ENCODE measurements around the gene KISS1. TPM values are rescaled to one million over a fixed set of nuclear protein-coding genes. Genes with fewer than 3 reads are reported as not detected.

Gene KISS1
- total RNA-seq, 2 experiments from 2014 or later: not detected

DNA sequence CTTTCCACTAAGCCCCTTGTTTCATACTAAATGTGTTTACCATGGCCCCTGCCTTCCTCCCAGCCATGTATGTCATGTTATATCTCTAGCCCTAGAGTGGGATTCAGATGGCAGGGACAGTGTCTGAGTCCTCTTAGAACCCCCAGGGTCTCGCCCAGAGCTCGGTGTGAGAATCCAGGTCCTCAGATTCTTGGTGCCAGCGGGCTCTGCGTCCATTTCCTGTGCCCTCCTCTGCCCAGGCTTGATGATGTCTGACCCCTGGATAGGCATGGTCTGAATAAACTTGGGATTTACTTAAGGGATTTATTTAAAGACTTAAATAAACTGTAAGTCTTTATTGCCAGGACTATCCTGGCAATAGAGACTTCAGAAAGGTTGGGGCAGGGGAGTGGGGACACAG is 6.2 kb upstream of the KISS1 start:
- Histone ChIP-seq H3K27ac (ENCODE audit: low read depth, low read length, poor library complexity, severe bottlenecking) (no peak overlapping the region), H2AFZ (ENCODE audit: low read length) (no peak overlapping the region), H3K4me2 (ENCODE audit: low read length) (no peak overlapping the region), H3K9me2 (ENCODE audit: insufficient read depth, low read length) (no peaks in the 10 kb centered on the region), H3K9me3 (ENCODE audit: low read length) (no peaks in the 10 kb centered on the region), H3K36me3 (ENCODE audit: insufficient read depth, low read length) (no peaks in the 10 kb centered on the region), H3K4me3 (ENCODE audit: low read depth, low read length, poor library complexity, severe bottlenecking) (no peak overlapping the region), H3K4me1 (ENCODE audit: insufficient read depth, low read length, poor library complexity, severe bottlenecking) (no peaks in the 10 kb centered on the region), H3K79me2 (ENCODE audit: insufficient read depth, low read depth, low read length) (no peaks in the 10 kb centered on the region), H4K20me1 (ENCODE audit: insufficient read depth, low read length) (no peaks in the 10 kb centered on the region)
- intact Hi-C loops (cut with micrococcal nuclease; ENCODE audit: unreplicated experiment): no loop called here
- CTCF ChIA-PET (ENCODE audit: unreplicated experiment): no interaction called here
- BruUV-seq (replicated peaks): no TSS peak
- no peak for DNase-seq (ENCODE audit: low spot score)
- POLR2A ChIA-PET: no interaction called here
- TF ChIP-seq EZH2phosphoT487 (IDR thresholded peaks at IDR 0.05; ENCODE audit: borderline replicate concordance, low read depth, low read length): no peak
- TF ChIP-seq, protein P1, sequence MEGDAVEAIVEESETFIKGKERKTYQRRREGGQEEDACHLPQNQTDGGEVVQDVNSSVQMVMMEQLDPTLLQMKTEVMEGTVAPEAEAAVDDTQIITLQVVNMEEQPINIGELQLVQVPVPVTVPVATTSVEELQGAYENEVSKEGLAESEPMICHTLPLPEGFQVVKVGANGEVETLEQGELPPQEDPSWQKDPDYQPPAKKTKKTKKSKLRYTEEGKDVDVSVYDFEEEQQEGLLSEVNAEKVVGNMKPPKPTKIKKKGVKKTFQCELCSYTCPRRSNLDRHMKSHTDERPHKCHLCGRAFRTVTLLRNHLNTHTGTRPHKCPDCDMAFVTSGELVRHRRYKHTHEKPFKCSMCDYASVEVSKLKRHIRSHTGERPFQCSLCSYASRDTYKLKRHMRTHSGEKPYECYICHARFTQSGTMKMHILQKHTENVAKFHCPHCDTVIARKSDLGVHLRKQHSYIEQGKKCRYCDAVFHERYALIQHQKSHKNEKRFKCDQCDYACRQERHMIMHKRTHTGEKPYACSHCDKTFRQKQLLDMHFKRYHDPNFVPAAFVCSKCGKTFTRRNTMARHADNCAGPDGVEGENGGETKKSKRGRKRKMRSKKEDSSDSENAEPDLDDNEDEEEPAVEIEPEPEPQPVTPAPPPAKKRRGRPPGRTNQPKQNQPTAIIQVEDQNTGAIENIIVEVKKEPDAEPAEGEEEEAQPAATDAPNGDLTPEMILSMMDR (conservative IDR thresholded peaks at IDR 0.05; ENCODE audit: low read length): no peak

DNA sequence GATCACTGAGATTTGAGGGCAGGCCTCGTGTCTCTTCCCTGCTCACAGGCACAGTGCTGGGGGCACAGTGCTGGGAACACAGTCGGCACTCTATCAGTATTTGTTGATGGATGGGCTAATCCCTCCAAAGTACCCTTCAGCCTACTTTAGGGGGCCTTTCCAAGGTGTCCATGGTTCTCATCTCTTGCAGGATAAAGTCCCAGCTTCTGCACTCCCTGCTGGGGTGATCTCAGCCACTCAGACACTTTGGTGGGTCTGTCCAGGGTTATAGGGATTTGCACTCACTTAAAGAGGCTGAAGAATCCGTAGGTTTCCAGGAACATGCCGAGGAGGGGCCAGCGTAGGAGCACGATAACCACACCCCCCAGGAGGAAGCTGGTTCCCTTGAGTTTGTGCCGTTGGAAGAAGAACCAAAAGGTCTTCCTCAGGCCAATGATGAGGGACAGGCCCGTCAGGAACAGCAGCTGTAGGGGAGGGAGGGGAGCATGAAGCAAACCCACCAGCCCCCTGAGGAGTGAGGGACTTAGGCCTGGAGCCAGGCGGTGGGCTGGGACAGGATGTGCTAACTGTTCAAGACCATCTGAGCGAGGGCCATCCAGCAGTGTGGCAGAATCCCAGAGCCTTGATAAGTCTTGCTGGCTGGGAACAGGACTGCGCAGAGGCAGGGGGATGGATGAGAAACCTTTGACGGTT is 5.2 kb upstream of the KISS1 start:
- BruUV-seq (replicated peaks): no TSS peak

DNA sequence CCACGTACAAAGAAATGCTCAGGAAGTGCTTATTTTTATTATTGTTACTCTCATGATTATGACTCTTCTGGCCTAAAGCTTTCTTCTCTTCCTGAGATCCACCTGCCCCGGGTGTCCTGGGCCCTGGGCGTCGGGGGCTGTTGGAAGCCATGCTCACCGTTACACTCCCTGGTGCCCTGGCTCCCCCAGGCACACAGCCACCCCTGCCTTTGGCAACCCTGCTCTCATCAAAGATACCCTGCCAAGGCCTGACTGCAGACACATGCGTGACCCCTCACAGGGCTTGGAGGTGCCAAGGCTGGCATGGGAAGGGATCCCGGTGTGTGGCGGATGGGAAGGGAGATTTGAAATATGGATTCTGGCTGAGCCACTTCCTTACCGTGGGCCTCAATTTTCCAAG is 3.3 kb upstream of the KISS1 start:
- no peak overlapping the region for H3K4me3 ChIP-seq (ENCODE audit: low read depth, low read length, poor library complexity, severe bottlenecking)
- POLR2A ChIA-PET: no interaction called here
- no peak overlapping the region for H3K27ac ChIP-seq (ENCODE audit: low read depth, low read length, poor library complexity, severe bottlenecking)
- no peaks in the 10 kb centered on the region for H4K20me1 ChIP-seq (ENCODE audit: insufficient read depth, low read length)
- H2AFZ ChIP-seq (ENCODE audit: low read length): no peak overlapping the region
- TF ChIP-seq, protein P1 (conservative IDR thresholded peaks at IDR 0.05; ENCODE audit: low read length): no peak
- TF ChIP-seq EZH2phosphoT487 (IDR thresholded peaks at IDR 0.05; ENCODE audit: borderline replicate concordance, low read depth, low read length): no peak
- H3K9me3 ChIP-seq (ENCODE audit: low read length): no peaks in the 10 kb centered on the region
- no TSS peak for BruUV-seq (replicated peaks)
- H3K4me1 ChIP-seq (ENCODE audit: insufficient read depth, low read length, poor library complexity, severe bottlenecking): no peaks in the 10 kb centered on the region
- H3K9me2 ChIP-seq (ENCODE audit: insufficient read depth, low read length): no peaks in the 10 kb centered on the region
- H3K4me2 ChIP-seq (ENCODE audit: low read length): no peak overlapping the region
- DNase-seq (ENCODE audit: low spot score): no peak
- no peaks in the 10 kb centered on the region for H3K36me3 ChIP-seq (ENCODE audit: insufficient read depth, low read length)
- intact Hi-C loops (cut with micrococcal nuclease; ENCODE audit: unreplicated experiment): no loop called here
- CTCF ChIA-PET (ENCODE audit: unreplicated experiment): no interaction called here
- no peaks in the 10 kb centered on the region for H3K79me2 ChIP-seq (ENCODE audit: insufficient read depth, low read depth, low read length)

More for the DNA sequence above, 5.2 kb upstream of the KISS1 start:
- Histone ChIP-seq H3K9me3 (ENCODE audit: low read length) (no peaks in the 10 kb centered on the region), H2AFZ (ENCODE audit: low read length) (no peak overlapping the region), H3K4me1 (ENCODE audit: insufficient read depth, low read length, poor library complexity, severe bottlenecking) (no peaks in the 10 kb centered on the region), H4K20me1 (ENCODE audit: insufficient read depth, low read length) (no peaks in the 10 kb centered on the region), H3K79me2 (ENCODE audit: insufficient read depth, low read depth, low read length) (no peaks in the 10 kb centered on the region), H3K36me3 (ENCODE audit: insufficient read depth, low read length) (no peaks in the 10 kb centered on the region), H3K27ac (ENCODE audit: low read depth, low read length, poor library complexity, severe bottlenecking) (no peak overlapping the region), H3K4me2 (ENCODE audit: low read length) (no peak overlapping the region), H3K9me2 (ENCODE audit: insufficient read depth, low read length) (no peaks in the 10 kb centered on the region), H3K4me3 (ENCODE audit: low read depth, low read length, poor library complexity, severe bottlenecking) (no peak overlapping the region)
- CTCF ChIA-PET (ENCODE audit: unreplicated experiment): interaction anchor here (0.6 kb wide), 1 partner anchor 29 kb away, joined by 3 read pairs; no protein-coding TSS in a partner anchor
- TF ChIP-seq, protein P1 (conservative IDR thresholded peaks at IDR 0.05; ENCODE audit: low read length): no peak
- no peak for TF ChIP-seq EZH2phosphoT487 (IDR thresholded peaks at IDR 0.05; ENCODE audit: borderline replicate concordance, low read depth, low read length)
- intact Hi-C loops (cut with micrococcal nuclease; ENCODE audit: unreplicated experiment): no loop called here
- DNase-seq (ENCODE audit: low spot score): no peak
- POLR2A ChIA-PET: no interaction called here
